Fibroblast of lung (primary cell): ENCODE results near the gene EXOC3.

ENCODE experiments used
- CTCF ChIP-seq, 2 donors: IDR thresholded peaks in 1 of 2; conservative IDR thresholded peaks in 1 of 2; 1 replicate in 1 of 2; 2 replicates in 1 of 2; pipeline ENCODE4 v1.5.1; 2011 to 2012; ENCODE audit warnings: low read length in 2 of 2, control low read depth in 1 of 2, inconsistent platforms in 1 of 2, low read depth in 1 of 2, mild to moderate bottlenecking in 1 of 2
- EZH2 ChIP-seq: IDR thresholded peaks from 2 replicates; pipeline ENCODE4 v1.5.1; 2012; ENCODE audit warnings: low read length, control low read depth, mild to moderate bottlenecking; ENCODE audit errors: missing control alignments

- no peak for TF ChIP-seq CTCF (conservative IDR thresholded peaks at IDR 0.05 in 1 of 2, IDR thresholded peaks at IDR 0.05 in 1 of 2; ENCODE audit: low read depth in 1 of 2, low read length in 2 of 2)
- no peak for TF ChIP-seq EZH2
Observed at GRCh38 chr5:509611-510185, 66.7 kb downstream of the EXOC3 start.
